ENCODE results near the gene ZNF618. TPM values are rescaled to one million over a fixed set of nuclear protein-coding genes. Genes with fewer than 3 reads are reported as not detected.

Gene ZNF618
- total RNA-seq, 5 donors from 2014 or later (not counting 1 experiment from before 2014, with no cell fraction given), result 0.73 to 3.0 (median 1.4) TPM

DNA sequence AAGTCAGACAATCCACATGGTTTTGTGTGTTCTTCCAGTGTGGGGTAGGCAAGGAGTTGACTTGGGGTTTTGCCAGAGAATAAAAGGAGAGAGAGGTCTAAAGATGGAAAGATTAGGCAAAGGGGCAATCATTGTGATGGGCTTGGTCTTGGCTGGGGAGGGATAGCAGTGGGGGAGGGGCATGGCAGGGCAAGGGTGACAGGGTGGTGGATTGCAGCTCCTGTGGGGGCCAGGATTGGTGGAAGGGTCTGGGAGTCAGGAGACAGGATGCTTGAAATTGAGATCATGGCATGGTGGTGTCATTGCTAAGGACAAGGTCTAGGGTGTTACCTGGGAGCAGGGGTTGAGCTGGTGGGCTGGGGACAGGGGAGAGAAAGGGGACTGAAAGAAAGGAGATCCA lies 57.6 kb downstream of the ZNF618 start:
- POLR2A ChIA-PET, result no interaction called here
- Histone ChIP-seq H3K27me3 (replicated peaks in 1 of 2; ENCODE audit: control insufficient read depth in 2 of 2, extremely low read depth in 1 of 2, insufficient read depth in 2 of 2, low read length in 1 of 2) (no peaks in the 10 kb centered on the region), H3K27ac (ENCODE audit: low read length) (no peak overlapping the region), H3K36me3 (ENCODE audit: control insufficient read depth in 2 of 2, extremely low read depth in 1 of 2, insufficient read depth in 1 of 2, low read length in 1 of 2) (no peaks in the 10 kb centered on the region), H3K4me1 (ENCODE audit: control insufficient read depth in 1 of 2, extremely low read depth in 1 of 2, insufficient read depth in 2 of 2, low read length in 2 of 2) (no peaks in the 10 kb centered on the region), H3K4me3 (ENCODE audit: control insufficient read depth in 1 of 2, extremely low read depth in 1 of 2, low read length in 1 of 2) (no peak overlapping the region), H3K9me3 (no peaks in the 10 kb centered on the region)
- Mint-ChIP-seq H3K9me3 (peaks cover 0 to under 1% (median 0%) of the 10 kb centered on the region in 3 donors), H3K4me1 (no peaks in the 10 kb centered on the region), H3K27ac (no peak overlapping the region), H3K27me3 (no peaks in the 10 kb centered on the region), H3K36me3 (no peaks in the 10 kb centered on the region), H3K4me3 (no peak overlapping the region)
- no peak for ATAC-seq (replicated peaks in 1 of 4)
- CTCF ChIA-PET, result no interaction called here
- no peak for DNase-seq

DNA sequence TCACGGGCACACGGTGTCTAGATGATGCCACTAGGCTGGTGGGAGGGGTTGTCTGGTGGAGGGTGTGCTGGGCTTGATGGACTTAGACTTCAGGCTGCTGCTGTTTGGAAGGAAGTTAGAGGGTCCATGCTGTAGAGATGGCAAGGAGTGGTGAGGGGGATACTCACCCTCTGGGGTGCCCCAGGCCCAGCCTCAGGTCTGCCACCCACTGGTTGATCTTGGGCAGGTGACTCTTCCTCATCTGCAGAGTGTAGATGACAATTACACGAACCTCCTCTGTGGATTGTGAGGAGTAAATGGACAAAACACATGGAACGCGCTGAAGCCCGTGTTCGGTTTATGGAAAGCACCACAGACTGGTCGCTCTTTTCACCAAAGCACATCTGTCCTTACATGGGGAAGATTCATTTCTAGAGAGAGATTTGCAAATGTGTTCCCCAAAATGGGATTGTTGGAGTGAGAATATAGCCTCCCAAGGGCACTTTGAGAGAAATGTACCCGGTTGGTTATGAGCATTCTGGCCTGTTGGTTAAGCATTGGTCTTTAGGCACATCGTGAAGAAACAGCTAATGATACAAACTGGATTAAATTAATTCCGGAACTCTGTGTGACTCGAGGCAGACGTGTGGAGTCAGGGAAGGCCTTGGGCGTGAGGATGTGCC lies 58.2 kb downstream of the ZNF618 start:
- H3K4me3 Mint-ChIP-seq, result no peak overlapping the region
- no peak for DNase-seq
- H3K27ac ChIP-seq (ENCODE audit: low read length), result no peak overlapping the region
- ATAC-seq (replicated peaks in 1 of 4), result no peak
- H3K27ac Mint-ChIP-seq, result no peak overlapping the region
- ChIA-PET CTCF (no interaction called here), POLR2A (no interaction called here)
- H3K9me3 ChIP-seq, result no peaks in the 10 kb centered on the region
- H3K4me1 ChIP-seq (ENCODE audit: control insufficient read depth in 1 of 2, extremely low read depth in 1 of 2, insufficient read depth in 2 of 2, low read length in 2 of 2), result no peaks in the 10 kb centered on the region
- 78% methylated on average over 8 of the region's 14 CpGs for WGBS (ENCODE audit: insufficient coverage)
- no peaks in the 10 kb centered on the region for H3K36me3 ChIP-seq (ENCODE audit: control insufficient read depth in 2 of 2, extremely low read depth in 1 of 2, insufficient read depth in 1 of 2, low read length in 1 of 2)
- no peaks in the 10 kb centered on the region for H3K4me1 Mint-ChIP-seq
- H3K4me3 ChIP-seq (ENCODE audit: control insufficient read depth in 1 of 2, extremely low read depth in 1 of 2, low read length in 1 of 2), result no peak overlapping the region
- no peaks in the 10 kb centered on the region for H3K27me3 Mint-ChIP-seq
- no peaks in the 10 kb centered on the region for H3K27me3 ChIP-seq (replicated peaks in 1 of 2; ENCODE audit: control insufficient read depth in 2 of 2, extremely low read depth in 1 of 2, insufficient read depth in 2 of 2, low read length in 1 of 2)
- H3K9me3 Mint-ChIP-seq, result no peaks in the 10 kb centered on the region
- H3K36me3 Mint-ChIP-seq, result no peaks in the 10 kb centered on the region

DNA sequence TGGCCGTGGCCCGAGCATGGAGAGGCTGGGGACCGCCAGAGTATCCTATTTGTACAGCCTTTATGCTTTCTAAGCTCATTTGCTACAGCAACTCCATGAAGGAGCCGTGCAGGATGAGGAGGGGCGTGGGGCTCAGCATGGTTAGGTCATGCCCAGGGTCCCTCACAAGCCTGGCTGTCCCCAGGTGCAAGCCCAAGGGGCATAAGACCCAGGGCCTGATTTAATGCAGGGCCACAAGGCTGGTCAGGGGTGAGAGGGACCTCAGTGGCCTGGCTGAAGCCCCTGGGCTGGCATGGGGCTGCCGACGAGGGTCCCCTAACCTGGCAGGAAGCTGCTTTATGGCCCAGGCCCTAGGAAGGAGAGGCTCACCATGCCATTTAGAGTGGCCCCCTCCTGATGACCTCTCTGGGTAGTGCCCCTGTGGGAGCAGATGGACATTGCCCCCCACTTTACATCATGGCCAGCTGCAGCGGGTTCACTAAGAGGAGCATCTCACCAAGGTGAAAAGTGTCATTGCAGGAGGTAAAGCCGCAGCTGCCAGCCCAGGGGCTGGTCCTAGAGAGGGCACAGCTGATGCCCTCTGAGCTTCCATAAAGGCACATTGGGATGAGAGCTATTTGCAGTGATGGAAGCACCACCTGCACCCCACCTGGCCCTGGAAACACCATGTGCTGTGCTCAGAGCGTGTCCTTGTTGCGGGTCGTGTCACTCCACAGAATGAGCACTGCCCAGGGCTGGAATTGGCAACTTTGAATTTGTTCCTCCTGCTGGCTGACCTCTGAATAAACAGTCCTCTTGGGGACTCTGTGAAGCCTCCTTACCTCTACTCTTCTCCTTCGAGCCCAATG lies 58.9 kb downstream of the ZNF618 start:
- ATAC-seq (replicated peaks in 1 of 4) (no peak), DNase-seq (no peak)
- ChIA-PET POLR2A (no interaction called here), CTCF (no interaction called here)
- Histone ChIP-seq H3K4me3 (ENCODE audit: control insufficient read depth in 1 of 2, extremely low read depth in 1 of 2, low read length in 1 of 2) (no peak overlapping the region), H3K36me3 (ENCODE audit: control insufficient read depth in 2 of 2, extremely low read depth in 1 of 2, insufficient read depth in 1 of 2, low read length in 1 of 2) (no peaks in the 10 kb centered on the region), H3K9me3 (no peaks in the 10 kb centered on the region), H3K4me1 (ENCODE audit: control insufficient read depth in 1 of 2, extremely low read depth in 1 of 2, insufficient read depth in 2 of 2, low read length in 2 of 2) (no peaks in the 10 kb centered on the region), H3K27me3 (replicated peaks in 1 of 2; ENCODE audit: control insufficient read depth in 2 of 2, extremely low read depth in 1 of 2, insufficient read depth in 2 of 2, low read length in 1 of 2) (no peaks in the 10 kb centered on the region), H3K27ac (ENCODE audit: low read length) (no peak overlapping the region)
- Mint-ChIP-seq H3K9me3 (no peaks in the 10 kb centered on the region), H3K27me3 (no peaks in the 10 kb centered on the region), H3K4me1 (no peaks in the 10 kb centered on the region), H3K36me3 (no peaks in the 10 kb centered on the region), H3K4me3 (no peak overlapping the region), H3K27ac (no peak overlapping the region)
- 85% methylated on average over 9 of the region's 13 CpGs for WGBS (ENCODE audit: insufficient coverage)

DNA sequence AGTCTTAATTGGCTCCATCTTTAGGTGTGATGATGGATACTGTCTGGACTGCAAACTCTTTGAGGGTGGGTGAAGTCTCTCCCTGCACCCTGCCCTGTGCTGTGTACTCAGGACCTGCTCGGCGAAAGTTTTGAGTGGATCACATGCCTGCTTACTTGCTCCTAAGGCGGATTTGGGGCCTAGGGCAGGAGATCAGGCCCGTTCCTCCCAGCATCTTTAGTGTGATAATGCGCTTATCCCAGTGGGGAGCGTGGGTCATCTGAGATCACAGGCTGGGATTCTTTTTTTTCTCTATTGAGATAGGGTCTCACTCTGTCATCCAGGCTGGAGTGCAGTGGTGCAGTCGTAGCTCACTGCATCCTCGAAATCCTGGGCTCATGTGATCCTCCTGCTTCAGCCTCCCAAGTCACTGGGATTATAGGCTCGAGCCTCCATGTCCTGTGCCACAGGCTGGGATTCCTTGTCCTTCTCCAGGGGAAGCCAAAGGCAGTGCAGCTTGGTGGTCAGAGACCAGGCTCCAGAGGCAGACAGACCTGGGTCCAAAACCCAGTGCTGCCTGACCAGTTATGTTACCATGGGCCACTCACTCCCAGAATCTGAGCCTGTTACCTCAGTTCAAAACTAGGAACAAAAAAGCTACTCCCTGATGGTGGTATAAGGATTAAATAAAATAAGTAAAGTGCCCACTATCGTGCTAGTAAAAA lies 59.7 kb downstream of the ZNF618 start:
- H3K36me3 ChIP-seq (ENCODE audit: control insufficient read depth in 2 of 2, extremely low read depth in 1 of 2, insufficient read depth in 1 of 2, low read length in 1 of 2), result no peaks in the 10 kb centered on the region
- Mint-ChIP-seq H3K9me3 (no peaks in the 10 kb centered on the region), H3K4me3 (no peak overlapping the region), H3K27me3 (peaks cover 0 to 1% of the 10 kb centered on the region in 2 donors), H3K27ac (no peak overlapping the region), H3K36me3 (no peaks in the 10 kb centered on the region), H3K4me1 (no peaks in the 10 kb centered on the region)
- ChIA-PET POLR2A (no interaction called here), CTCF (no interaction called here)
- no peaks in the 10 kb centered on the region for H3K27me3 ChIP-seq (replicated peaks in 1 of 2; ENCODE audit: control insufficient read depth in 2 of 2, extremely low read depth in 1 of 2, insufficient read depth in 2 of 2, low read length in 1 of 2)
- ATAC-seq (replicated peaks in 1 of 4) (no peak), DNase-seq (no peak)
- no peak overlapping the region for H3K4me3 ChIP-seq (ENCODE audit: control insufficient read depth in 1 of 2, extremely low read depth in 1 of 2, low read length in 1 of 2)
- no peak overlapping the region for H3K27ac ChIP-seq (ENCODE audit: low read length)
- WGBS (ENCODE audit: insufficient coverage), result 84% methylated on average over 10 of the region's 10 CpGs
- H3K9me3 ChIP-seq, result no peaks in the 10 kb centered on the region
- H3K4me1 ChIP-seq (ENCODE audit: control insufficient read depth in 1 of 2, extremely low read depth in 1 of 2, insufficient read depth in 2 of 2, low read length in 2 of 2), result no peaks in the 10 kb centered on the region

DNA sequence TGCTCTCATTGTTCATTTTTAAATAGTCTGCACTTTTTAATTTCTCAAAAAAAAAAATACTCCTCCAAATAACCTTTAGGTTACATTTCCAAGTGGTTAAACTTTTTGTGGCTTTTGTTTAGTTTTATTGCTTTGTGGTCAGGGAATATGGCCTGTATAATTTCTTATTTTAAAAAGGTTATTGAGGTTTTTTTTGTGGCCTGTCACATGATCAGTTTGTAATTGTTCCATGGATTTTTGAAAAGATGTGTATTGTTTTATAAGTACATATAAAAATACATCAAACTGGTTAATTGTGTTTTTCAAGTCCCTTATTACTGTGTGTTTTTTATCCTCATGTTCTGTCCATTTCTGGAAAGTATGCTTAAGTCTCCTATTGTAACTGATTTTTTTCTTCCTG lies 64.0 kb downstream of the ZNF618 start:
- ChIA-PET CTCF (no interaction called here), POLR2A (no interaction called here)
- DNase-seq (no peak), ATAC-seq (replicated peaks in 1 of 4) (no peak)
- H3K4me1 Mint-ChIP-seq, result no peaks in the 10 kb centered on the region
- no peak overlapping the region for H3K27ac Mint-ChIP-seq
- no peak overlapping the region for H3K27ac ChIP-seq (ENCODE audit: low read length)
- H3K36me3 ChIP-seq (ENCODE audit: control insufficient read depth in 2 of 2, extremely low read depth in 1 of 2, insufficient read depth in 1 of 2, low read length in 1 of 2), result no peaks in the 10 kb centered on the region
- no peaks in the 10 kb centered on the region for H3K27me3 ChIP-seq (replicated peaks in 1 of 2; ENCODE audit: control insufficient read depth in 2 of 2, extremely low read depth in 1 of 2, insufficient read depth in 2 of 2, low read length in 1 of 2)
- no peak overlapping the region for H3K4me3 Mint-ChIP-seq
- no peak overlapping the region for H3K4me3 ChIP-seq (ENCODE audit: control insufficient read depth in 1 of 2, extremely low read depth in 1 of 2, low read length in 1 of 2)
- no peaks in the 10 kb centered on the region for H3K36me3 Mint-ChIP-seq
- no peaks in the 10 kb centered on the region for H3K9me3 Mint-ChIP-seq
- H3K27me3 Mint-ChIP-seq, result peaks cover 0 to 3% of the 10 kb centered on the region in 2 donors
- no peaks in the 10 kb centered on the region for H3K9me3 ChIP-seq
- no peaks in the 10 kb centered on the region for H3K4me1 ChIP-seq (ENCODE audit: control insufficient read depth in 1 of 2, extremely low read depth in 1 of 2, insufficient read depth in 2 of 2, low read length in 2 of 2)

DNA sequence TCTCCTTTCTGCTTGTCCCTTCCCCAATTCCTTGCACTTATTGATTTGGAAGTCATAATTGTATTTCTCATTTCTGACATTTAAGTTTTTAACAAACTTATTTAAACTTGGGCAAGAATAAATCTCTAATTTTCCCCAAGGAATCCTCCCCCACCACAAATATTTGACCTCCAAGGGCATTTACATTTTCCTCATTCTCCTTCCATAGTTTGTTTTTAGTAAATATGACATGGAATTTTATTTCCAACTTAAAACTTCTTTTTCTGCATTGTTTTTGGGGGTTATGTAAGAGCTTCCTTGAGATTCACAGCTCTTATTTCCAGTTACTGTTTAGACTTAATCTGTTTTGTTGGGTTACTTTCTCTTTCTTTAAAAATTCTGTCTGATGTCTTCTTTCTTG lies 64.9 kb downstream of the ZNF618 start:
- Mint-ChIP-seq H3K36me3 (no peaks in the 10 kb centered on the region), H3K27ac (no peak overlapping the region)
- CTCF ChIA-PET, result no interaction called here

More for the DNA sequence above, 64.9 kb downstream of the ZNF618 start:
- no peaks in the 10 kb centered on the region for H3K9me3 Mint-ChIP-seq
- DNase-seq, result no peak
- Histone ChIP-seq H3K27ac (ENCODE audit: low read length) (no peak overlapping the region), H3K4me3 (ENCODE audit: control insufficient read depth in 1 of 2, extremely low read depth in 1 of 2, low read length in 1 of 2) (no peak overlapping the region), H3K9me3 (no peaks in the 10 kb centered on the region), H3K27me3 (replicated peaks in 1 of 2; ENCODE audit: control insufficient read depth in 2 of 2, extremely low read depth in 1 of 2, insufficient read depth in 2 of 2, low read length in 1 of 2) (peaks cover 0 to 3% of the 10 kb centered on the region in 2 experiments), H3K4me1 (ENCODE audit: control insufficient read depth in 1 of 2, extremely low read depth in 1 of 2, insufficient read depth in 2 of 2, low read length in 2 of 2) (no peaks in the 10 kb centered on the region), H3K36me3 (ENCODE audit: control insufficient read depth in 2 of 2, extremely low read depth in 1 of 2, insufficient read depth in 1 of 2, low read length in 1 of 2) (no peaks in the 10 kb centered on the region)
- H3K27me3 Mint-ChIP-seq, result peaks cover 0 to 4% of the 10 kb centered on the region in 2 donors
- no peak overlapping the region for H3K4me3 Mint-ChIP-seq
- H3K4me1 Mint-ChIP-seq, result no peaks in the 10 kb centered on the region
- POLR2A ChIA-PET, result no interaction called here
- ATAC-seq (replicated peaks in 1 of 4), result no peak

Measured in T-cell (primary cell).